Kidney (tissue), 14 donors: ENCODE measurements around the gene MRTO4. TPM values are rescaled to one million over a fixed set of nuclear protein-coding genes. Genes with fewer than 3 reads are reported as not detected.

Experiments
- DNase-seq, 5 donors: peaks; one replicate each; pipeline ENCODE4 v3.0.0-alpha.2; 2013 to 2020
- FAIRE-seq: peaks from 2 replicates; lab custom pipeline; 2012; peaks lifted over from hg19 to GRCh38; lab: Jason Lieb, UNC
- H3K27ac ChIP-seq, 2 donors: one replicate each; pipeline ENCODE4 v1.7.0; 2013; ENCODE audit warnings: low read depth in 2 of 2, low read length in 2 of 2, inconsistent platforms in 1 of 2
- H3K27me3 ChIP-seq: one replicate; pipeline ENCODE4 v1.7.1; 2013; ENCODE audit warnings: low read length, inconsistent platforms; ENCODE audit not compliant: control insufficient read depth, insufficient read depth
- H3K36me3 ChIP-seq, 3 donors: one replicate each; pipeline versions ENCODE4 v1.7.0 to v1.7.1; 2013; ENCODE audit warnings: low read length in 3 of 3, control low read depth in 1 of 3, inconsistent platforms in 1 of 3; ENCODE audit not compliant: insufficient read depth in 3 of 3, control insufficient read depth in 2 of 3
- H3K4me1 ChIP-seq, 3 donors: one replicate each; pipeline versions ENCODE4 v1.7.0 to v1.7.1; 2013; ENCODE audit warnings: low read length in 3 of 3, inconsistent platforms in 1 of 3, low read depth in 1 of 3; ENCODE audit not compliant: control insufficient read depth in 2 of 3, insufficient read depth in 2 of 3
- H3K4me3 ChIP-seq, 3 donors: one replicate each; pipeline versions ENCODE4 v1.7.0 to v1.8.1; 2013; ENCODE audit warnings: low read length in 3 of 3, control low read depth in 1 of 3, inconsistent platforms in 1 of 3
- H3K9ac ChIP-seq, 3 donors: one replicate each; pipeline versions ENCODE4 v1.7.0 to v1.7.1; 2013; ENCODE audit warnings: low read length in 3 of 3, control low read depth in 1 of 3, inconsistent platforms in 1 of 3
- H3K9me3 ChIP-seq, 3 donors: one replicate each; pipeline versions ENCODE4 v1.7.0 to v1.7.1; 2013; ENCODE audit warnings: low read length in 3 of 3, control low read depth in 1 of 3, inconsistent platforms in 1 of 3; ENCODE audit not compliant: control insufficient read depth in 2 of 3, insufficient read depth in 1 of 3
- CTCF ChIP-seq: IDR thresholded peaks from 3 replicates; pipeline ENCODE4 v1.5.1; 2012; ENCODE audit warnings: mild to moderate bottlenecking, moderate library complexity, borderline replicate concordance; ENCODE audit not compliant: insufficient read depth; ENCODE audit errors: extremely low read depth
- intact Hi-C: fragments of 100-400 bp; cut with DNase I; formaldehyde crosslinking; loops from one replicate; pipeline ENCODE4 v1.11.1; 2022
- polyA plus RNA-seq: library from polyadenylated mRNA; stranded (reverse); fragments of 350-450 nt; fragmentation: Illumina TruSeq; extraction: RNeasy Lipid Tissue Mini Kit (QIAGEN cat#74804); gene quantifications from one replicate; pipeline ENCODE4 v1.2.3, GENCODE V29; 2014; ENCODE audit warnings: low read depth, low replicate concordance; ENCODE audit not compliant: insufficient read depth
- total RNA-seq: library from RNA; stranded (reverse); fragmentation: NEBNext Ultra II Directional; extraction: Animal tissue kit (Norgen Biotek cat#: 25700); gene quantifications from one replicate; pipeline ENCODE4 v1.2.1, GENCODE V29; 2021
- donor health status: control.
- donor health status: control.
- donor health status: control.
- donor health status: control.
- donor health status: control.
- donor health status: DM: yes; HTN: yes; CAD: no.
- donor health status: Normal renal cell carcinoma (clear cell type).

MRTO4 gene
- total and polyA plus RNA-seq, 2 donors from 2014 or later, result 18.6 to 24.5 TPM

- Histone ChIP-seq H3K27me3 (no peaks in the 10 kb centered on the region), H3K4me3 (no peak overlapping the region), H3K36me3 (no peaks in the 10 kb centered on the region), H3K9ac (no peak overlapping the region), H3K9me3 (no peaks in the 10 kb centered on the region), H3K4me1 (peaks cover 2 to 29% (median 17%) of the 10 kb centered on the region in 3 donors), H3K27ac (no peak overlapping the region)
- FAIRE-seq (no peak), DNase-seq (no peak)
- no peak for TF ChIP-seq CTCF
- intact Hi-C loops, result no loop called here
Measured at GRCh38 chr1:19206947-19207346, 44.7 kb upstream of the MRTO4 start.

GRCh38 chr1:19208710-19209438 is 42.7 kb upstream of the MRTO4 start:
- no peak for TF ChIP-seq CTCF
- H3K4me3 ChIP-seq, result peak overlapping the region; percentile 71 to 96 (median 82)
- no peaks in the 10 kb centered on the region for H3K27me3 ChIP-seq
- H3K36me3 ChIP-seq, result peaks cover 0 to 3% (median 2%) of the 10 kb centered on the region in 3 donors
- H3K9ac ChIP-seq, result peak overlapping the region; percentile 87 to 92 (median 91)
- intact Hi-C loops, result no loop called here
- peaks cover 2 to 33% (median 19%) of the 10 kb centered on the region in 3 donors for H3K4me1 ChIP-seq
- no peaks in the 10 kb centered on the region for H3K9me3 ChIP-seq
- FAIRE-seq, result no peak
- H3K27ac ChIP-seq, result peak overlapping the region; percentile 79 to 92
- no peak for DNase-seq

- Histone ChIP-seq H3K27ac (peak overlapping the region; percentile 79 to 92), H3K36me3 (peaks cover 0 to 3% (median 2%) of the 10 kb centered on the region in 3 donors), H3K9me3 (no peaks in the 10 kb centered on the region), H3K27me3 (no peaks in the 10 kb centered on the region), H3K4me3 (peak overlapping the region; percentile 71 to 96 (median 82)), H3K4me1 (peaks cover 2 to 33% (median 19%) of the 10 kb centered on the region in 3 donors), H3K9ac (peak overlapping the region; percentile 87 to 92 (median 91))
- DNase-seq, result peak in 2 of 5 donors; percentile 60 to 65
- no peak for FAIRE-seq
- intact Hi-C loops, result no loop called here
- no peak for TF ChIP-seq CTCF
Measured at GRCh38 chr1:19209439-19209989, 42.1 kb upstream of the MRTO4 start.
